ENCODE results near the gene SCNN1A. TPM values are rescaled to one million over a fixed set of nuclear protein-coding genes. Genes with fewer than 3 reads are reported as not detected.

SCNN1A gene
- total and polyA plus RNA-seq, 2 of the 13 experiments (the other 11 are each of a cell fraction or from before 2014, with no cell fraction given) = 1.5 to 14.6 TPM

GRCh38 chr12:6343518-6343917 lies 31.8 kb downstream of the SCNN1A start (continued):
- TF ChIP-seq PAXIP1 (CRISPR knock-in tag; conservative IDR thresholded peaks at IDR 0.05) (peak; percentile 27; the same call in 1 of the 2 replicates), ZGPAT (CRISPR knock-in tag; IDR thresholded peaks at IDR 0.05) (0 out of 2 replicates have a peak, but pooled peaks have one; percentile 3), ZSCAN22 (CRISPR knock-in tag; IDR thresholded peaks at IDR 0.05) (no peak), ZIK1 (CRISPR knock-in tag; IDR thresholded peaks at IDR 0.05; ENCODE audit: borderline replicate concordance, low read depth) (no peak), PATZ1 (CRISPR knock-in tag; IDR thresholded peaks at IDR 0.05) (peak; percentile 72), KMT2A (CRISPR knock-in tag; IDR thresholded peaks at IDR 0.05) (0 out of 2 replicates have a peak, but pooled peaks have one; percentile 25), HNF4G (IDR thresholded peaks at IDR 0.05; ENCODE audit: borderline replicate concordance, low read depth, low read length) (peak; percentile 19; the same call in 1 of the 2 replicates), HNF4G (CRISPR knock-in tag; IDR thresholded peaks at IDR 0.05; ENCODE audit: borderline replicate concordance, low read depth) (no peak), ZNF10 (CRISPR knock-in tag; IDR thresholded peaks at IDR 0.05; ENCODE audit: borderline replicate concordance, low read depth) (no peak), SMAD9 (CRISPR knock-in tag; IDR thresholded peaks at IDR 0.05) (no peak), HNF4A (CRISPR knock-in tag; IDR thresholded peaks at IDR 0.05) (peak; percentile 53; the same call in 1 of the 2 replicates), ZNF292 (CRISPR knock-in tag; IDR thresholded peaks at IDR 0.05; ENCODE audit: borderline replicate concordance, low read depth) (peak; percentile 53; the same call in 1 of the 2 replicates), ESRRA (CRISPR knock-in tag; IDR thresholded peaks at IDR 0.05; ENCODE audit: low read depth) (0 out of 2 replicates have a peak, but pooled peaks have one; percentile 34)

Data from HepG2 (cell line).